Left hindlimb (tissue), 1 donor: ENCODE results near the gene UBA6.
"Not testable (repeated sequence)": the region's sequence is repeated elsewhere in the genome, so short reads cannot be mapped to it uniquely, and the experiment has no call there.

Experiments used
- DNase-seq: peaks from one replicate; pipeline ENCODE4 v3.0.0-alpha.2; 2018

Gene UBA6

GRCh38 chr4:67659065-67659464, 41.9 kb downstream of the UBA6 start:
- DNase-seq: no peak

GRCh38 chr4:67658302-67658701, 42.7 kb downstream of the UBA6 start:
- DNase-seq: no peak

GRCh38 chr4:67651536-67651935, 49.4 kb downstream of the UBA6 start:
- no peak for DNase-seq

GRCh38 chr4:67638136-67638535, 62.8 kb downstream of the UBA6 start:
- no peak for DNase-seq

GRCh38 chr4:67636978-67637377, 64.0 kb downstream of the UBA6 start:
- not testable (repeated sequence) for DNase-seq

GRCh38 chr4:67635331-67635730, 65.6 kb downstream of the UBA6 start:
- no peak for DNase-seq

GRCh38 chr4:67634741-67635140, 66.2 kb downstream of the UBA6 start:
- no peak for DNase-seq

- DNase-seq: no peak
Measured at GRCh38 chr4:67632492-67632891, 68.5 kb downstream of the UBA6 start.

- DNase-seq: no peak
Measured at GRCh38 chr4:67624939-67625338, 76.0 kb downstream of the UBA6 start.

- no peak for DNase-seq
Measured at GRCh38 chr4:67616478-67616877, 84.5 kb downstream of the UBA6 start.

GRCh38 chr4:67615119-67615518, 85.8 kb downstream of the UBA6 start:
- DNase-seq: no peak

- no peak for DNase-seq
Measured at GRCh38 chr4:67614186-67614585, 86.8 kb downstream of the UBA6 start.

- DNase-seq: no peak
Measured at GRCh38 chr4:67608027-67608426, 92.9 kb downstream of the UBA6 start.

- DNase-seq: no peak
Measured at GRCh38 chr4:67604749-67605148, 96.2 kb downstream of the UBA6 start.

- DNase-seq: no peak
Measured at GRCh38 chr4:67604029-67604381, 97.0 kb downstream of the UBA6 start.

- DNase-seq: no peak
Measured at GRCh38 chr4:67603310-67604028, 97.5 kb downstream of the UBA6 start.

GRCh38 chr4:67593741-67594175, 107.2 kb downstream of the UBA6 start:
- DNase-seq: no peak

GRCh38 chr4:67587156-67587555, 113.8 kb downstream of the UBA6 start:
- DNase-seq: no peak

- no peak for DNase-seq
Measured at GRCh38 chr4:67584496-67584895, 116.5 kb downstream of the UBA6 start.

GRCh38 chr4:67581913-67582312, 119.0 kb downstream of the UBA6 start:
- no peak for DNase-seq

GRCh38 chr4:67581208-67581857, 119.6 kb downstream of the UBA6 start:
- no peak for DNase-seq

GRCh38 chr4:67580577-67580976, 120.4 kb downstream of the UBA6 start:
- DNase-seq: no peak

GRCh38 chr4:67576538-67576937, 124.4 kb downstream of the UBA6 start:
- no peak for DNase-seq

- DNase-seq: no peak
Measured at GRCh38 chr4:67576059-67576466, 124.9 kb downstream of the UBA6 start.
